Putamen (tissue), 1 donor: ENCODE results near the gene ENTPD6.

Experiments used
- DNase-seq: peaks from one replicate; pipeline ENCODE4 v3.0.0-alpha.2; 2016; ENCODE audit warnings: low spot score

The ENTPD6 gene

DNA sequence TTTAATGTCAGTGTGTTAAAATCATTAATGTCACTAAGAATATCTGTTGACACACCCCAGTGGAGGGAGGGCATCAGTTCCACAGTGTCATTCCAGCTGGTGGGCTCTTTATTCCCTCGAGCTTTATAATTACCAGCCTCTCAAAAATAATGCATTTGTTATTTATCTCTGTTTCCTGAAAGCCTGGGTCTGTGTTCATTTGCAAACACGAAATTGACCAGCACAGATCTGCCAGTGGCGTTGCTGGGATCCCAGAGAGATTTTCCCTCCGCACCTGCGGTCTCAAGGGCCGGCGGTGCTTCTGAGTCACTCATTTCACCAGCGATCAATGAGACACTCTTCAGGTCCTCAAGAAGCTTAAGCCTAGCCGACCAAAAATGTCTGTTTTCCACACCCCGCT lies 46.7 kb downstream of the ENTPD6 start:
- no peak for DNase-seq

DNA sequence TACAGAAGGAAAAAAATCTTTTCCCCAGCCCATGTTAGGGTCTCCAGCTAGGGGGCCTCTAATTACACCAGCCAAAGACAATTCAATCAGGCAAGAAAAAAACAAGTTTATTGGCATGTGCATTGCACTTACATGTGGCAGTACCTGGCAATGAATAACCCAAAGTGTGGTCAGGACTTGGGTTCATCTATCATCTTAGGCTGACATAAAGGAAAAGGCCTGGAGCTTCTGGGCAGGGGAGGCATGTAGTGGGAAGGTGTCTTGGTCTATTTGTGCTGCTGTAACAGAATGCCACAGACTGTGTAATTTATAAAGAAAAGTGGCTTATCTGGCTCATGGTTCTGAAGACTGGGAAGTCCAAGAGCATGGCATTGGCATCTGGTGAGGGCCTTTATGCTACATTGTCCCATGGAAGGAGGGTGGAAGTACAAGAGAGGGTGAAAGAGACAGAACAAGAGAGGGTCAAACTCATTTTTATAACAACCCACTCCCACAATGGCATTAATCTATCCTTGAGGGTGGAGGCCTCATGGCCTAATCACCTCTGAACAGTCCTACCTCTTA lies 48.0 kb downstream of the ENTPD6 start:
- DNase-seq = no peak

DNA sequence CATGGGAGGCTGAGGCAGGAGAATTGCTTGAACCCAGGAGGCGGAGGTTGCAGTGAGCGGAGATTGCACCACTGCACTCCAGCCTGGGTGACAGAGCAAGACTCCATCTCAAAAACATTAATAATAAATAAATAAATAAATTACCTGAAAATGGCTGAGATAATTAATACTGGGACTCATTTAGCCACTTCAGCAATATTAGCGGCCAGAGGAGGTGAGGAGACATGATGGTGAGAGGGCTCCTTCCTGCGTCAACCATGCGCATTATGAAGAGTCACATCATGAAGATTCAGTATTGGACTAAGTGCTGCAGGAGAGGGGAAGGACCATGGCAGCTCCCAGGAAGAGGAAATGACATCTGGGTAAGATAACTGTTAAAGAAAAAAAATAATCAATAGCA lies 49.5 kb downstream of the ENTPD6 start:
- no peak for DNase-seq

DNA sequence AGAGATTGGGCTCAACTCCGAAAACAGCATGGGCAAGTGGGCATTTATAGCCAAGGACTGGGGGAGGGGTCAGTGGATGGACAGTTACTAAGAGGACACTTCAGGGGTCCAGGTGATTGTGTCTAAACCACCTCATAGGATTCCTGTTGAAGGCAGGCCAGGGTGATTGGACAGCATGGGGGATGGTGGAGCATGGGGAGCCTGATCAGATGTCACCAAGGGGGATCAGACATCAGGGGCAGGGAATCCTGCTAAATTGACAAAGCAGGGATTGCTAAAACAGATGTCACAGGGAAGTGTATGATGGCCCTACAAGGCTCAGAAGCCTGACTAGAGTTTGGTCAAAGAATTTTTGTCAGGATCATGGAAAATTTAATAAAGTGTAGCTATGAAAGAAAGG lies 49.9 kb downstream of the ENTPD6 start:
- no peak for DNase-seq

DNA sequence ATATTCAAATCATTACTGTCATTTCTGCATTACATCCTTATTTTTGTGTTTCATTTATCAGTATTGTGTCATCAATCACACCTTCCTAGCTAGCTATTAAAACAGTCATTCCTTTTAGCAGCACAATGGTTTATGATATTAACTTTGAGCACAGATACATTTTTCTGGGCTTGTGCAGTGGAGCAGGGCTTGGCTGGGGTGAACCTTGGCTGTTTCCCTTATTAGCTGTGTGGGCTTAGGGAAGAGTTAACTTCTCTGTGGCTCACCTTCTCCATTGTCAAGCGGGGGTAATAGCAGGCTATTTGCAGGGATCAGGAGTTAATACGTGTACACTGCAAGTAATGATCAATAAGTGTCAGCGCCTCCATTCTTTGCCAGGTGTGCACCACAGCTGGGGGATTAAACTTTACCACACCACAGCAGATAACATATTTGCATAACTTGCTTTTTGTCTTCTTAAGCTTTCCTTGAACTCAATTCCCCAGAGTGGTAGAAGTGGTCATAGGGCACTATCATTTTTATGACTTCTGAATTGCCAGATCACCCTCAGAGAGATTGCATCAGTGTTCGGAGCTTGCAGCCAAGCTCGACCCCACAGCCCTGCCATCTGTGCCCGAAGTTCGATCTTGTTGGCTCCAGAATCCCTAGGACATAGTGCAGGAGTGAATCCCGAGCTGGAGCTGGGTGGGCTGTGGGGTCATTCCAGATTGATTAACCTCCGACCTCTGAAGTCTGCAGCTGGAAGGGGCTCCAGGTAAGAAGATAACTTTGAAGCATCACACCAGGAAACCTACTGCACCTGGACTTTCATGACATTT lies 50.9 kb downstream of the ENTPD6 start:
- DNase-seq = no peak

DNA sequence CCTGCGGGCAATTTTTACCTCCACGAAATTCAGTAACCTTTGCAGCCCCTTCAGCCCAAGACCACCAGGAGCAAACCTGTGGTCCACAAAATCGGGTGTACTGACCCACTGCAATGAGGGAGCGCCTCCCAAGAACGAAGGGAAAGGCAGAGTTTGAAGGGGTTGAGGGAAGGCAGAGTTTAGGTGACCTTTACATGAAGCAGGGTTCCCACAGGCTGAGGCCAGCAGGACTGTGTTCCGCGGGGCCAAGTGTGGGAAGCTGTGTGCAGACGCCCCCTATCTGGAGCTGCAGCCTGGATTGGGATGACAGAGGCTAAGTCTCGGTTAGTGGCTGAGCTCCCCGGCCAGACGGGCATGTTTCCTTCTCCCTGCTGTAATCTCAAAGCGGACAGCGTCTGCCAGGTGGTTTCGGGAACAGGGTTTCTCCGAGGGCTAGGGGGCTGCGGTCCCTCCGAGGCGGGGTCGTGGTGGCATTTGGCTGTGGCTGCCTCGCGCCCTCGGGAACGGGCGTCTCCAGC lies 51.5 kb downstream of the ENTPD6 start:
- DNase-seq = peak; percentile 63

DNA sequence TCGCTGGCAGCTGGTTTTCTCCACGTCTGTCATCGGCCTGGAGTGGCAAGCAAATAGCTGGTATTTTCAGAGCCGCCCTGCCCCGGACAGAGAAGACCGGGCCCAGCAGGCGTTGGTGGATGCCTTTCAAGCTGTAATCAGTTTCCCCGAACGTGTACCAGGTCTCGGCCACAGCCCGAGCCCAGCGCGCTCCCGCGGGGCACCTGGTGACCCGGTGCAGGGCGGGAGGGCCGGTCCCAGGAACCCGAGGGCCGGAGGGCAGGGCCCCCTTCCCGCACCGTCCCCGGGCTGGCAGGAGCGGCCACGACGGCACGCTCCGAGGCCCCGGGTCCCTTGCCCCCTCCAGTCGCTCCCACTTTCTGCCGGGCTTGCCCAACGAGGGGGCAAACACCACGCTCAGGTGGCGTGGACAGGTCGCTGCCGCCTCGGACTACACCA lies 52.0 kb downstream of the ENTPD6 start:
- DNase-seq = no peak

DNA sequence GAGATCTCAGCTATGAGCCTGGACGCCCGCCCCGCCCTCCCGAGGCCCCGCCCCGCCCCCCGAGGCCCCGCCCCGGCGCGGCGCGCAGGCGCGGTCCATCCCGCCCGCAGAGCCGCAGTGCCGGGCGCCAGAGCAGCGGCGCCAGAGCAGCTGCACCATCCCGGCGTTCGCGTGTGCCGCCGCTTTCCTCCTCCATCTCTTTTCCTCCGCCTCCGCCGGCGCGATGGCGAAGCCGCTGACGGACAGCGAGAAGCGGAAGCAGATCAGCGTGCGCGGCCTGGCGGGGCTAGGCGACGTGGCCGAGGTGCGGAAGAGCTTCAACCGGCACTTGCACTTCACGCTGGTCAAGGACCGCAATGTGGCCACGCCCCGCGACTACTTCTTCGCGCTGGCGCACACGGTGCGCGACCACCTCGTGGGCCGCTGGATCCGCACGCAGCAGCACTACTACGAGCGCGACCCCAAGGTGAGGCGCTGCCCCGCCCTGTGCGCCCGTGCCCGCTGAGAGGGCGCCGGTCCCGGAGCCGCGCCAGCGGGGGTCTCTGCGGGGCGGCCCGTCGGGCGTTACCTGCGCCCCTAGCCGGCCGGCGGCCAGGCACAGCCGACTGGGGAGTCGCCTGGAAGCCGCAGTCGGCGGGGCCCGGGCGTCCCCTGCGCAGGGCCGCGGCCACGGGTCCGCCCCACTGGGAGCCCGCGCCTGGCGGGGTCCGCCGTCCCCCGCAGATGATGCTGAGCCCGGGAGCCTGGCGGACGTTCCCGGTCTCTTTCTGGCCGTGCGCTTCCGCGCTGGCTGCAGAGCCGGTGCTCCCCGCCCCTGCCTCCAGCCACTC lies 52.7 kb downstream of the ENTPD6 start, which contains the start of gene PYGB:
PYGB (plus strand) TSS at position 130 of the 830 bp plus-strand sequence; CDS start at position 224, 94 bp downstream.
- DNase-seq = peak; percentile 86

DNA sequence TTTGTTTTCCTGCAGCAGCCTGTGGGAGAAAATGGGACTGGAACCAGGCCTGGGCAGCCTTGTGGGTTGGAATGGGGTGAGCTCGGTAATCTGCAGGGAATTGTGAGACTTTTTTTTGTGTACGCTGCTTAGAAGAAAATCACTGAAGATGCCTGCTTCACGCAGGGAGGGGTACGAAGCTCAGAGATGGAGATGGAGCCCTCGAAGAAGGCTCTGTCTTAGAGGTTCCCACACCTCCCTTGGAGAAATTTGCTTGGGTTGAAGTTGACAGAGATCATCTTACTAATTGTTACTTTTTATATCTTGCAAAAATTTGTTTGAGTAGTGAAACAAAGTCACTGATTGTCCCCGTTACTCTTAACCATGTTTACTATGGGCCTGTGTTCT lies 53.3 kb downstream of the ENTPD6 start:
- peak; percentile 78 for DNase-seq

DNA sequence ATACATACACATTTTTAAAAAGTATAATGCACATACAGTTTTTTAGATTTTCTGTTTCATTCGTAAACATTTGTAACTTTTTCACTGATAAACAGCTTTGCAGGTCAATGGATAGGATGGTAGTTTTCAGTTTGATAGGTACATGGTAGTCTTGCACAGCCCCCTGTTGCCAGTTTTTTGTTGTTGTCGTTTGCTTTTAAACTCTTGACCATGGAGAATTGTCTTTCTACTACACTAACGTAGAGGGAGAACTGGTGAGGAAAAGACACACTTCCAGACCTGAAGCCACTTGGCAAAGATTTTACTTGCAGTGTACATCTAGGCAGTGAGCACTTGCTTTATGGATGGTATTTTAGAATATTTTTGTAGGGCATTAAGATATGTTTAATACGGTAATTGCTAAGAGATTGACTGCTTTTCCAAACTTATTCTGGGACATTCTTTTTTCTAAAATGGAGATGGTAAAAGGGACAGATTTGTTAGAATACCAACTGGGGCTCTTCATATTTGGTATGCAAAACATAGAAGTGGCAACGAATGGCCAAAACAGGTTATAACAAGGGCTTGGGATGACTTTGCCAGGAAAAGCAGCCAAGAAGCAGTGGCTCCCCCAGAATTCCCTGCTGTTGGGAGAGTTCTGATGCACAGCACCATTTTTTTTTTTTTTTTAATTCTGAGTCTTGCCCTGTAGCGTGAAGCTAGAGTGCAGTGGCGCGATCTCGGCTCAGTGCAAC lies 53.9 kb downstream of the ENTPD6 start:
- no peak for DNase-seq

DNA sequence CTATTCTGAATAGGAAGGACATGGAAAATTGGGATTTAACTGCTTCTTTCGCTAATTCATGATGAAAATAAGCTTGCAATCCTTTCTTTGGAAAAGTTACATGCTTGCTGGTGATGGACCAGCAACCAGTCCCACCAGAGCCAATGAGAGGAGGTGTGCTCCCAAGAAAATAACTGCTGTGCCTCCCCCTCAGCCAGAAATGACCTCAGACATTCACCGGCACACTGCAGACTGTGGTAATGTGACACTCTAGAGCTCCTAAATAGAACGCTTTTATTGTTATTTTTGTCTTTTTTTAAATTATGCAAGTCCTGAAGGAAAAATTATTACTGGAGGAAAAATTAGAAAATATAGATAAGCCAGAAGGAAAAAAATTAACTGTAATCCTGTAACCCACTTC lies 55.0 kb downstream of the ENTPD6 start:
- no peak for DNase-seq

DNA sequence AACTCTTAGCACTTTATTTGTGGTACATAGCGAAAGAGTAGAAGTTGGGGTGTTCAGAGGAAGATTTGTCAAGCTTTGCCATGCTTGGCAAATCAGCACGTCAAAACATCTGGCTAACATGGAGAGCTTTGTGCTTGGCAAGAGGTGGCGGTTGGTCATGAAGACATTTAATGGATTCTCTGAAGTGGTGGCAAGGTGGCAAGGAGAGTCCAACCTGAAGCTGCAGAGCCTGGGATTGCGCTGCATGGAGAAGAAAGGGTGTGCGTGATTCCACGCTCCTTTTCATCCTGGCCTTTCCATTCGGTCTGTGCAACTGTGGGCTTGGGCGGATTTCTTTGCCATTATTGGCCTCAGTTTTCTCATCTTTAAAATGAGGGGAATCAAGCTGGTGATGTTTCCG lies 55.5 kb downstream of the ENTPD6 start:
- DNase-seq = no peak

DNA sequence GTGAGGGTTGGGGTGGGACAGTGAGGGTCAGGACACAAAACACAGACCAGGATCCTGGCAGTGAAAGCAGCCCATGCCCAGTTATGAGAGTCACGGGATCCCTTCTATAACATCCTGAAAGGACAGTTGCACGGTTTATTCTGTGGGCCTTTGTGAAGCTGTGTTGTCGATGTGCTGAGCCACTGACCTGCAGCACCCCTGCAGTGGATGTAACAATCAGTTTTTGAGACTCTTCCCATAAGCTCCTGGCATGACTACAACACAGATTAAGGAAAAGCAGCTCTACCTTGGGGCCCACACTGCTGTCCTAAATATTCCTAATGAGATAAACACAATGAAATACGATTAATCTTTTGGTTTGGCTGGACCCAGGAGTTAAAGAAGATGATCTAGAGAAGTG lies 56.0 kb downstream of the ENTPD6 start:
- no peak for DNase-seq

DNA sequence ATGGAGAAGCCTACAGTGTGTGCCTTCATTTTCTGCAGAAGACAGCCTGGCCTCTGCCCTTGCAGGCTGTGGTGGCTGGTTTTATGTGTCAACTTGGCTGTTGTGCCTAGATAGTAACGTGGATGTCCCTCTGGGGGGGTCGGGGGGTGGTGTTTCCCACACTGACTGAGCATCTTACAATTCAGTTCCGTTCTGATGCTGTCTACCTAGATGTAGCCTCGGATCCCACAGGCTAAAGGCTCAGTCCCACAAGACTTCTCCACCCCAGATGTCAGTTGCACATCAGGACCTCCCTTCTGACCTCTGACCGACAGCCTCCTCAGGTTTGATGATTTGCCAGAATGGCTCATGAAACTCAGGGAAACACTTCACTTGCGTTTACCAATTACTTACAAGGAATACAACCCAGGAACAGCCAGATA lies 56.7 kb downstream of the ENTPD6 start:
- DNase-seq = no peak

DNA sequence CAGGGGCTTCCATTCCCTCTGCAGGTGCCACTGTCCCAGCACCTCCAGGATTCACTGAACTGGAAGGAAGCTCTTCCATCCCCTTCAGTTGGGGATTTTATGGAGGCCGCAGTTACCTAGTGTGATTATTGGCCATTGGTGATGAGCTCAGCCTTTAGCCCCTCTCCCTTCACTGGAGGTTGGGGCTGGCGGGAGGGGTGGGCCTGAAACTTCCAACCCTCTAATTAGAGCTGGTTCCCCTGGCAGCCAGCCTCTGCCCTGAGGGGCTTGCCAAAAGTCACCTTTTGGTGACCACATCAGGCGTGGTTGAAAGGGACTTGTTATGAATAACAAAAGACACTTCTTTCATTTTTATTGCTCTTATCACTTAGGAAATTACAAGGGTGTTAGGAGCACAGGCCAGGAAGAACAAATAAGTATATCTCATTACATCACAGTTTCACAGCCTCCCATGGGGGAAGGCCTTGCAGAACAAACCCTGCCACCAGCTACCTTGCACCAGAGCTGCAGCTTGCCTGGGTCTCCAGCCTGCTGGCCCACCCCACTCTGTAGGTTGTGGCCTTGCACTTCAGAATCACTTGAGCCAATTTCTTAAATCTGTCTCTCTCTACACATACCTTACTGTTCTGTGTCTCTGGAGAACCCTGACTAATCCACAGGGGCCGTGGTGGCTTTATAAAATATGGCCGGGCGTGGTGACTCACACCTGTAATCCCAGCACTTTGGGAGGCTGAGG lies 57.3 kb downstream of the ENTPD6 start:
- DNase-seq = no peak

DNA sequence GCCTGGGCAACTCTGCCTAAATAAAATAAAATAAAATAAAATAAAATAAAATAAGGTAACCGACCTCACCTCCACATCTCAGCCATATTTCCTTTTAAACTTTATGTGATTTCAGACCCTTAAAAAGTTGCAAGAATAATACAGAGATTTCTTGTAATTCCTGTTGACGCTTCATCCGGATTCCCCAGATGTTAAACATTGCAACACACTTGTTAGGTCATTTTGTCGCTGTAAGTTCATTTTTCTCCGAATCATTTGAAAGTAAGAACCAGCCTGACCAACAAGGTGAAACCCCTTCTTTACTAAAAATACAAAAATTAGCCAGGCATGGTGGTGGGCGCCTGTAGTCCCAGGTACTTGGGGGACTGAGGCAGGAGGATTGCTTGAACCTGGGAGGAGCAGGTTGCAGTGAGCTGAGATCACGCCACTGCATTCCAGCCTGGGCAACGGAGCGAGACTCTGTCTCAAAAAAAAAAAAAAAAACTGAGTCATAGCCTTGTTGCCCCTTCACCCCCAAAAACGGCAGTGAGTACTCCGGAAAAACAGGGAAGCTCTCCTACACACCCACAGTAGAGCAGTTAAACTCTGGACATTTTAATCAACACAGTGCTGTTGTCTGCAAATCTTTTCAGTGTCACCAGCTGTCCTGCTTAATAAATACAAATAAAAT lies 58.2 kb downstream of the ENTPD6 start:
- DNase-seq = no peak

DNA sequence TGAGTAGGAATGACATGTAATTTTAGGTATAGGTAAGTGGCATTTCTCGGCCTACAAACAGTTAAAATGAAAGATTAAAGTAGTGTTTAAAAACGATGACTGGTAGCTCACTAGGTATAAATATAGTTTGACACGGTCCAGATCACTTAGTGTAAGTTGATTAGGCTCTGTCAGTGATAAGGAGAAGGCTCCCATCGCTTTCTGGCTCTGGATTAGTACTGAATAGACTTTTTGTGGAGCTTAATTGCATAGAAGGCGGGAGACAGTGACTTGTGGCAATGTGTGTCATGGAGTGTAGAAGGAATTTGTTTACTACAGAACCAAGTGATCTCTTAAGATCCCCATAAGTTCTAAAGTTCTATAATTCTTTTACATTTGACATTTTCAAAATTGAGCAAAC lies 59.1 kb downstream of the ENTPD6 start:
- DNase-seq = no peak

DNA sequence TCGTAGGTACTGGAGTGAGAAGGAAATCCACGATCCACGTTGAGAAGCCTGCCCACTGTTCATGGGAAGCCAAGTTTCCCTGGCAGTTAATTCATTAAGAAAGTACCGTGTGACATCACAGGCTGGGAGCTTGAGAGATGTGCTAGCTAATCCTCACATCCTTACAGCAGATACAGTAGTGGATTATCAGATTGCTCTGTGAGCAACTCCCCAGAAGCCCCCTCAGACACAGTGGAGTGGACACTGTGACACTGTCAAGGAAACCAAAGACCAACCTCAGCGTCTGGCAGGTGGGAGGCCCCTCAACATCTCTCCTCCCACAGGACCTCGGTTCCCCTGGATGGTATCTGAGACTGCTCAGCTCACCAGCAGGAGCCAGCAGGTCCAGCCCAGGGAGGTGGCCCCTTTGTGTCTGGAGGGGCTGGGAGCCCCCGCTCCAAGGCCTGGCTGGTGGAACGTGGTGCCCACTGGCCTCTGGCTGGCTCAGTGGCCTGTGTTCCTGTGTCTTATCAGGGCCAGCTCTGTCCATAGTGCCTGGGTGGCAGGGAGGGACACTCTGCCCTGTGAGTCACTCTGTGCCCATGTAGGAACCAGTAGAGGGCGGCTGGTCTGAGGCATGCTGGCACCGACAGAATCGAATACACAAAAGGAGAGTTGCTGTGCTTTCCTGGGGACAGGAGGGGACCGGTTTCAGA lies 59.6 kb downstream of the ENTPD6 start:
- no peak for DNase-seq

DNA sequence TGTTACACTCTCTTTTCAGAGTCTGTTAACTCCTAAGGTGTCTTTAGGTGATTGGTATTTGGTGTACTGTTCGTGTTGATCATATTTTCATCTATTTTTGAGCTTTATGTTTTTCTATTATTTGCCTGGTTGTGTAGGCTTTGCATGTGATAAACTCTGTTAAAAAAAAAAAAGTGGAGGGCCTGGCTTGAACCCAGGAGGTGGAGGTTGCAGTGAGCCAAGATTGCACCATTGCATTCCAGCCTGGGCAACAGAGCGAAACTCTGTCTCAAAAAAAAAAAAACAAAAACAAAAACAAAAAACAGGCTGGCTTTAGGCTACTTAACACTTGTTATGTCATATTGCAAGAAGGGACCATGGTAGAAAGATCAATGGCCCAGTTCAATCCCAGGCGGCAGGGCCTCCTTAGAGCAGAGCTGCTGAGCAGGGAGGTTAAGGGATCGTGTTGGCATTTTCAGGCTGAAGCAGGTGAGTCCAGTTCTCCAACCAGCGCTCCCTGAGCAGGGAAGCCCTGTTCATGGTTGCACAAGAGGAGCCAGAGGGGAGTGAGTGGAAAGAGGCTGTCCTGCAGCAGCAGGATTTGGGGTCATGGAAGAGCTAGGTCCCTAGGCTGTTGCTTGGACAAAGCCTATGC lies 60.8 kb downstream of the ENTPD6 start:
- no peak for DNase-seq

DNA sequence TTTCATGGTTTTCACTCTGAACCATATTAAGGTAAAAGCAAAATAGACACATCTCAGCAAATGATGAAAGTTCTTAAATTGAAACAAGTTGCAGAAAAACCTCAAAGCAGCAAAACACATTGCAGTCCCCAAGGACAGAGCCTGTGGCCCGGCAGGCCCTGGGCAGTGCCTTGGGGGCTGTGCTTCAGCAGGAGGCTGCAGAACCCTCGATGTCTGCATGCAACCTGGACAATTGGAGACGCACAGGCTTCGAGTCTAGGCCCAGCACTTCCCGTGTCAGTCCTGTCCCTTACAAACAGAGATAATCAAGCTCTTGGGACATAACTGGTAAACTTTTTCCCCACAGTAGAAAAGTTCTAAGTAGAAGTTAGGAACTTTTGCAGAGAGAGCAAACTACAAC lies 61.6 kb downstream of the ENTPD6 start:
- no peak for DNase-seq
